AG08396 (cell line): ENCODE data around the gene NPAS2.

Source experiments
- DNase-seq: peaks from one replicate; pipeline ENCODE4 v3.0.0; 2012; ENCODE audit warnings: low spot score, mixed read lengths

Gene NPAS2

GRCh38 chr2:100884145-100884621 is 64.2 kb downstream of the NPAS2 start:
- DNase-seq: no peak

DNA sequence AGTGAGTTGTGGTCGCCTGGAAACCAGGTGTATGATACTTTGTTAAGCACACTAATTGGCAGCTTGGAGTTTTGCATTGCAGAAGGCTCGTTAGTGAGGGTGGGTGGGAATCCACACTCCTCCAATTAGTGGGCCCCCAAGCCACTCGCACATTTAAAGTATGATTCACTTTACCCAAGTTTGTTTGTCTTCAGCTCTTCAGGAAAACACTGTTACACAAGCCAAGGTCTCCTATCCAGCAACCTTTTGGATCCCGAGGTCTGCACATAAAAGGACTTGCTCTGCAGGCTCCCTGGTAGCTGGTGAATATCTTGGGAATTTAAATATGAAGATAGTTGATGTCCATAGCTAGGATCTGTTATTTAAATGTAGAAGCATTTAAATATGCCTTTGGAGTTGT is 66.1 kb downstream of the NPAS2 start:
- DNase-seq: no peak

DNA sequence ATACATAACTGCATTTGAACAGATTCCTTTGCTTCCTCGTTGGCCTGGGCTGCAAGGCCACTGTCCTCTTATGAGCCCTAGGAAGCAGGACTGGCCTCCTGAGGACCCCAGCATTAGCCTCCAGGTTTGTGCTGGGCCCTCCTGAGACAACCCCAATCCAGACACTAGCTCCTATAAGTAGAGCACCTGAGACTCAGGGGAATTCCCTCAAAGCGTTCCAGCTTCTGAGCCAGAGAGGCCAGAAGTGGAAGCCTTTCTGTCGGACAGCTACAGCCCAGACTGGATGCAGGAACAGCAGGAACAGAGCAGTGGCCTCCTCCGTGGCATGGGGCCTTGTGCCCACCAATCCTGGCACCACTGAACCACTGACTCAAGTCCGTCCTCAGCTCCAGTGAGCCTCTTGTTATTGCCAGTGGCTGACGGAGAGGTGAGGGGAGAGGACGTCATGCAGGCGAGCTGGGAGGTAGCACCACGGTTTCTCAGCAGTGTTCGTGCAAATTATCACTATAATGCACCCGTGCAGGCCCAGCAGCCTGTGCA is 67.2 kb downstream of the NPAS2 start:
- DNase-seq: no peak

- DNase-seq: no peak
Observed at GRCh38 chr2:100887713-100888495, 68.0 kb downstream of the NPAS2 start.

DNA sequence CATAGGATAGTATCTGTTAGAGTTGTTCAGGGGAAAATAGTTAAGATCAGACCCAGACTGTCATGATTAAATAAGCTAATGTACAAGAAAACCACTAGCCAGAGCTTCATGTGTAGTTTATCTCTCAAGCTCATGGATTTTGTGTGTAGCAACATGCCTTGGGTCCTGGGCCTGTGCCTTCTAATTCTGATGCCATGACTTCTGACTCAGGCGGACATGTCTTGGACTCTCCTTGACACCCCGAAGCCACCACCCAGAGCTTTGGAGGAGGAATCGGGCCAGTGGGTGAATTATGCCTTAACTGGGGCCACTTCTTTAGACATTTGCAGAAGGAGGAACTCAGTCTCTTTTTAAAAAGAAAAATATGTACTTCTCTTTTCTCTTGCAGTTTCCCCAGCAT is 68.7 kb downstream of the NPAS2 start:
- DNase-seq: no peak

DNA sequence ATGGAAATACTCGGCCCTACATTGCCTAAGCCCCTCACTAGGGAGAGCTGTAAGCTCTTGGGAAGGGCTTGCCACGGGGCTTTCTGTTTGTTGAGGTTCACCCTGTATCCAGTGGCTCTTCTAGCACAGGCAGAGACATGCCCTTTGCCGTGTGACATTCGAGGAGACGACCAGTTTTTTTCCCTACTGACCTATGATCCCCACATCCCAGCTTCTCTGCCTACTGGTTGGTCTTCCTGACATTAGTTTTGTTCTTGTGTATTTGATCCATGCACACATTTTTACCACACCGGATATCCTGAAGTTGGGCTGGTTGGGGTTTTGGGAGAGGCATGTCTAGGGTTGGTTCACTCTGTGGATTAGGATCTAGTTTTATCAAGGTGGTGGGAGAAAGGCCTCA is 69.3 kb downstream of the NPAS2 start:
- DNase-seq: no peak

GRCh38 chr2:100891906-100892642 is 72.1 kb downstream of the NPAS2 start:
- peak; percentile 50 for DNase-seq

- no peak for DNase-seq
Observed at GRCh38 chr2:100893392-100894104, 73.6 kb downstream of the NPAS2 start.

DNA sequence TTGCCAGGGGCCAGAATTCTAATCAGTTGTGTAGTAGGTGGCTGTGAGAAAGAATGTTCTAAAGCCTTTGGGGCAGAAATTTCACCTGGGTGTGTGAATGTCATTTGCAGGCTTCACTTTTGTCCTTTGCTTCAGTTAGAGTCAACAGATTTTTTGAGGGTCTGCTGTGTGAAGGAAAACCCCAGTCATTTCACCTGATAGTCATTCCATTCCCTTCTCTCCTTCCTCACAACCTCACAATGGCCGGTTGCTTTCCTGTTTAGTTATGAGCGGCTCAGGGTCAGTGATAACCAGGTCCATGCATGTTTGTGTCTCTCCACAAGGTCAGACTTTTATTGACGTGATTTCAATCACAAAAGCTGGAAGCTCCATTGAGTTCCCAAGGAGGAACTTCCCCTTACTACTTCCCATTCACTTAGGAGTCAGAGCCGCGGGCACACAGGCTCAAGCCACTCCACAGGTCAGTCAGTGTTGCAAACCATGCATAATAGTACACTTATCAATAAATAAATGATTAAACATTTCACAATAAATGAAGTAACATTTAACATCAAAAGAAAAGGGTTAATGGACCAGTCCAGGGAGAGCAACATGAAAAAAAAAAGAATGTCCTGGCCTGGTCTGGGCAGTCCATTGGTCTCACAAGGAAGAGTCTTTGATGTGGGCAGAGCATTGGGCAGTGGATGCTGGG is 74.3 kb downstream of the NPAS2 start:
- no peak for DNase-seq

DNA sequence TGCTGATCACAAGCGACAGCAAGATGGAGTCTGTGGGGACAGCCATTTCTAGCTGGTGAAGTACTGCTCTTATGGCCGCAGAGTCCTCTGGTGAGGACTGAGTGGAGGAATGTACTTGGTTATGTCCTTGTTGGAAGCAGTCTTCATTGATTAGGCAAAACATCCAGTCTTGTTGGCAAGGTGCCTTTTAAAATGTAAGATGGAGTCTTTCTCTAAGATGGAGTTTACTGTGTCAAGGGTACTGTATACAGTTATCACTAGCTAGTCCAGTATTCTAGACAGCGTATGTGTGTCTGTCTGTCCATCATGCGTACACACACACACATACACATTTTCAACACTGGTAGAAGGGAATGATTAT is 74.8 kb downstream of the NPAS2 start:
- DNase-seq: no peak

DNA sequence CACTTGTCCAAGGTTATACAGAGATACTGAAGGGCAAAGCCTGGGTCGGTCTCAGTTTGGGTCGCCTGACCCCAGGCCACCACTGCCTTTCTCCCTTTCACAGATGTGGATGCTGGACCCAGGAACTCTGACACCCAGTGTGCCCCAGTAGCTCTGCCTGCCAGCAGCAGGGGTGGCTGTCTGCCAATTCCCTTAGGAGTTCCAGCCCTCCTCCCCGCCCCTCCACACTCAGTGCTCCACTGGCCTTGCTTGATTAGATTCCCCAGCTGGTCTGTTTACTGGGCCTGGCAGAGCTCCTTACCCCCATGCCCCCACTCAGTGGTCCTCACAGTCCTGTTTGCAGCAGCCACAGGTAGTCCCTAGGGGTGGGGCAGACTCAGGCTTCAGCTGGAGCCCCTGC is 75.5 kb downstream of the NPAS2 start:
- DNase-seq: peak; percentile 36

- no peak for DNase-seq
Observed at GRCh38 chr2:100895934-100896685, 76.2 kb downstream of the NPAS2 start.

- DNase-seq: no peak
Observed at GRCh38 chr2:100898035-100898665, 78.2 kb downstream of the NPAS2 start.

- no peak for DNase-seq
Observed at GRCh38 chr2:100900156-100900795, 80.3 kb downstream of the NPAS2 start.

DNA sequence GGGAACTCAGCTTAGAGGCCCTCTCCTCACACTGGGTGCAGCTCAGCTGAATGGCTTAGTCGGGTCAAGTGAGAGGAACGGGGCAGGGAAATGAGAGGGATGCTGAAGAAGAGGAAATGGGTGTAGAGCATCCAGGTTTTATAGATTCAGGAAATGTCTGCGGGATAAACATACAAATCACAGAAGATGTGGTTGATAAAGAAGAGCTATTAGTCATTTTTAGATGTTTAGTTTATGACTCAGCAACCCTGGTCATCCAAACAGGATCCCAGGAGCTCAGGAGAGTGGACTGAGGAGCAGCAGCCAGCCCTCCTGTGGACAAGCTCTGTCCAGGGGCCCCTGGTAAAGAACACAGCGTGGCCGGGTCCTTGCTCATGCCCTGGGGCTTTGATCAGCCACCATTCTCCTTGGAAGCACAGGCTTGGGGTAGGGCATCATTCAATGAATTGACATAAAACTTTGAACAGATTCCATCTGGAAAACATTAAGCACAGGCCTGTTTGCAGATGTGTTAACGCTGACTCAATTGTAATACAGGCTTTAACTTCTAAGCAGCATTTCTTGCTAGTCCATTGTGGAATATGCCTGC is 83.0 kb downstream of the NPAS2 start:
- DNase-seq: peak; percentile 87

DNA sequence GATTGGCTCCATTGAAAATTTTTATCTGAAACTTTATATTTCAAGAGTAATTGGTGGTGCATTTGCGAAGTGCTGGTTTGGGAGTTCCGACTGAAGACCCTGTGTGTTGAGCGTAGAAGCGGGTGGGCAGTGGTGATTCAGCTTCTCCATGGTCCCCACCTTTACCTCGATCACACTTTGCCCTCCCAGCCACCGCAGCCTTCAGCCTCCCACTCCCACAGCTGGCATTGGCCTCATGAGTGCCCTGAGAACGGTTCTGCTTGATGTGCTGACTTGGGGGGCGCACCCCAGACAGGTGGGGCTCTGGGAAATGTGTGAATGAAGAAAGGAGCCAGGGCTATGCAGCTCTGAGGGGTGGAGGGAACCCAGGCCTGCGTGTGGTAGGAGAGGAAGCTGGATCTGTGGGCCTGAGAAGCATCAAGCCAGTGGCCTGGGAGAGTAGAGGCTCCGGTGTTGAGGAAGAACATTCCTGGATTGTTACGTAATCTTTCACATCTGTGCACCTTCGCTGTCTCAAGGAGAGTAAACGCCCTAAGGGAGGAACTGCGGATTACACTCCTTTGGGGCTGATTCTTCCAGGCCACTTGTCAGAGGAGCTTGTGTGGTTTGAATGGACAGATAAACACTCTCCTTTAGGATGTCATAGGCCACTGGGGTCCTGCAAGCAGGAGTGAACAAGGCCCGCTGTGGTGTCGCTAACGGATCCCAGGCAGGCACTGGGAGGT is 83.8 kb downstream of the NPAS2 start:
- no peak for DNase-seq

DNA sequence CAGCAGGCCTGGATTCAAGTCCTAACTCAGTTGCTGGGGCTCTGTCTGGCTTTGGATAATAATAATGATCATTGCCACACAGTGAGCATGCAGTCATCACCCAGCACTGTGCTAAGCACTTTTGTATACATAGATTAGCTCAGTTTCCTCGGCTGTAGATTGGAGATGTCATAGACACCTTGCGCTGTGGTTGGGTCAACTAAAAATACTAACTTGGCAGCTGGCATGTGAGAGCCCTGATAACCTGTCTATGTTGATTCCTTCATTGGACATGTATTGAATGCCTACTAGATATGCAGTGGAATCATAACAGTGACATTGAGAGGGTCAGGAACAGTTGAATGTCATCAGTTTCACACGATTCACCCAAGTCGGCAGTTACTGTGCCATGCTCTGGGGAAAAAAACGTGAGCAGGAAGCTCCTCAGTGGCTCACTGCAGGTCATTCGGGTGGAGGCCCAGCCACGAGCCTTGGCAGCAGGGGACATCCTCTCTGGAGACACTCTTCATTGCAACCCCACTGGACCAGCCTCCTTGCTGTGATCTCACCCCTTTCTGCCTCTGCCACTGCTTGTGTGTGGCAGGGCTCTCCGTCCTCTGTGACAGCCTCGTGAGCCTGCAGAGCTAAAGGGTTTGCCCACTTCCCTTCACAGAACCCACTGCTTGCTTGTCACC is 85.3 kb downstream of the NPAS2 start:
- no peak for DNase-seq

- no peak for DNase-seq
Observed at GRCh38 chr2:100906131-100906530, 86.2 kb downstream of the NPAS2 start.

- DNase-seq: no peak
Observed at GRCh38 chr2:100906679-100907078, 86.7 kb downstream of the NPAS2 start.
